Thyroid gland (tissue), 4 donors: ENCODE results near the gene VWA3A. TPM values are rescaled to one million over a fixed set of nuclear protein-coding genes. Genes with fewer than 3 reads are reported as not detected.
A peak's percentile ranks its signal among the peaks of the same experiment; 100 is the strongest.

ENCODE experiments used
- DNase-seq, 2 donors: peaks; one replicate each; pipeline ENCODE4 v3.0.0-alpha.2; 2019
- H3K27ac ChIP-seq, 3 donors: fragments of 200-600 bp; sonication (generic); 1 replicate in 2 of 3; 2 replicates in 1 of 3; pipeline ENCODE4 v1.5.1; 2016 to 2019; ENCODE audit warnings: mild to moderate bottlenecking in 1 of 3, moderate library complexity in 1 of 3
- H3K27me3 ChIP-seq: fragments of 200-600 bp; sonication (generic); one replicate; pipeline ENCODE4 v1.5.1; 2019
- H3K36me3 ChIP-seq, 2 donors: fragments of 200-600 bp; sonication (generic); one replicate each; pipeline ENCODE4 v1.5.1; 2016 to 2019
- H3K4me1 ChIP-seq, 2 donors: fragments of 200-600 bp; sonication (generic); one replicate each; pipeline ENCODE4 v1.5.1; 2017 to 2019
- H3K4me3 ChIP-seq, 3 donors: fragments of 200-600 bp; sonication (generic); replicated peaks in 1 of 3; 1 replicate in 2 of 3; 2 replicates in 1 of 3; pipeline ENCODE4 v1.5.1; 2016; ENCODE audit warnings: mild to moderate bottlenecking in 1 of 3
- H3K9me3 ChIP-seq: fragments of 200-600 bp; sonication (generic); one replicate; pipeline ENCODE4 v1.5.1; 2017
- POLR2A ChIP-seq, 2 donors: fragments of 450-650 bp; IDR thresholded peaks; one replicate each; pipeline ENCODE4 v1.6.1; 2017; ENCODE audit warnings: antibody characterized with exemption in 2 of 2, mild to moderate bottlenecking in 2 of 2, moderate library complexity in 1 of 2
- WGBS, 2 donors: methylation state at CpG; one replicate each; pipeline ENCODE4 v1.1.5; 2017; 5-methylcytosine and 5-hydroxymethylcytosine counted together
- intact Hi-C: fragments of 100-400 bp; cut with DNase I; formaldehyde crosslinking; loops from one replicate; pipeline ENCODE4 v1.15.1; 2023
- total RNA-seq, 4 donors: library from RNA; depleted of rRNA; stranded (reverse); fragments of >200 nt; gene quantifications; one replicate each; pipeline ENCODE4 v1.2.3, GENCODE V29; 2016
- TF ChIP-seq, protein P1 (sequence below), 6 experiments: fragments of 200-600 bp in 3 of 6; fragments of 450-650 bp in 3 of 6; sonication (generic) in 3 of 6; IDR thresholded peaks; one replicate each; pipeline ENCODE4 v1.5.1; 2016 to 2019; ENCODE audit warnings: antibody characterized with exemption in 6 of 6, mild to moderate bottlenecking in 2 of 6, inconsistent platforms in 1 of 6, moderate library complexity in 1 of 6

VWA3A gene
- total RNA-seq, 4 donors from 2014 or later = 0.56 TPM; not detected in 3

DNA sequence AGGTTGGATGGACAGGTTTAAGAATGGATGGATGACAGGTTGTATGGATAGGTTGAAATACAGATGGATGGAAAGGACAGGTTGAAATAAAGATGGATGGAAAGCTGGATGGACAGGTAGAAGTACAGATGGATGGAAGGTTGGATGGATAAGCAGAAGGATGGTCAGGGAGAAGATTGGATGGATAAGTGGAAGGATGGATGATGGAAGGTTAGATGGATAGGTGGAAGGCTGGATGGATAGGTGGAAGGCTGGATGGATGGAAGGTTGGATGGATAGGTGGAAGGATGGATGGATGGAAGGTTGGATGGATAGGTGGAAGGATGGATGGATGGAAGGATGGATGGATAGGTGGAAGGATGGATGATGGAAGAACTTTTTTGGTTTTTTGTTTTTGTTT is 69.1 kb downstream of the VWA3A start:
- Histone ChIP-seq H3K4me3 (no peak overlapping the region), H3K9me3 (no peaks in the 10 kb centered on the region), H3K36me3 (no peaks in the 10 kb centered on the region), H3K27ac (no peak overlapping the region), H3K27me3 (no peaks in the 10 kb centered on the region), H3K4me1 (peaks cover 0 to 7% of the 10 kb centered on the region in 2 donors)
- no peak for DNase-seq
- TF ChIP-seq, protein P1, sequence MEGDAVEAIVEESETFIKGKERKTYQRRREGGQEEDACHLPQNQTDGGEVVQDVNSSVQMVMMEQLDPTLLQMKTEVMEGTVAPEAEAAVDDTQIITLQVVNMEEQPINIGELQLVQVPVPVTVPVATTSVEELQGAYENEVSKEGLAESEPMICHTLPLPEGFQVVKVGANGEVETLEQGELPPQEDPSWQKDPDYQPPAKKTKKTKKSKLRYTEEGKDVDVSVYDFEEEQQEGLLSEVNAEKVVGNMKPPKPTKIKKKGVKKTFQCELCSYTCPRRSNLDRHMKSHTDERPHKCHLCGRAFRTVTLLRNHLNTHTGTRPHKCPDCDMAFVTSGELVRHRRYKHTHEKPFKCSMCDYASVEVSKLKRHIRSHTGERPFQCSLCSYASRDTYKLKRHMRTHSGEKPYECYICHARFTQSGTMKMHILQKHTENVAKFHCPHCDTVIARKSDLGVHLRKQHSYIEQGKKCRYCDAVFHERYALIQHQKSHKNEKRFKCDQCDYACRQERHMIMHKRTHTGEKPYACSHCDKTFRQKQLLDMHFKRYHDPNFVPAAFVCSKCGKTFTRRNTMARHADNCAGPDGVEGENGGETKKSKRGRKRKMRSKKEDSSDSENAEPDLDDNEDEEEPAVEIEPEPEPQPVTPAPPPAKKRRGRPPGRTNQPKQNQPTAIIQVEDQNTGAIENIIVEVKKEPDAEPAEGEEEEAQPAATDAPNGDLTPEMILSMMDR (IDR thresholded peaks at IDR 0.05) = no peak
- no peak for TF ChIP-seq POLR2A (IDR thresholded peaks at IDR 0.05)
- intact Hi-C loops = no loop called here

DNA sequence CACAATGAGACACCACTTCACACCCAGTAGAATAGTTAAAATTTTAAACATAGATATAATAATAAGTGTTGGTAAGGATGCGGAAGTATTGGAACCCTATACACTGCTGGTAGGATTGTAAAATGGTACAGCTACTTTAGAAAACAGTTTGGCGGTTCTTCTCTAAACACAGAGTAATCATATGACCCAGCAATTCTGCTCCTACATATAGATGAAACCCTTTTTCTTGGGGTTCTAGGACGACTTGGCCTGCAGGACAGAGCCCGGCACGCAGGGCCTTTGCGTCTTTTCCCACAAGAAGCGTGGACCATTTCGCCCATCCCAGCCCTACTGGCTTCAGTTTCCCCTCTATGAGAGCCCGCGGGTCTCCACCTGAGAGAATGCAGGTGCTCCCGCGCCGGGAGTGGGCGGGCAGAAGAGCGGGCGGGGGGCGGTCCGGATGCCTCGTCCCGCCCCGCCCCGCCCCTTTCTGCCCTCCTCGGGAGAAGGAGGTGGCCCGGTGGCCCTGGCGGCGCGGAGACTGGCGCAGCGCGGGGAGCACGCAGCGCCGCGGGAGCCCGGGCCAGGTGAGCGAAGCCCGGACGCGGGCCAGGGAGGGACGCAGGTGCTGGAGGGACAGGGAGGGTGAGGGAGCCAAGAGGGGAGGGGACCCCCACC is 69.8 kb downstream of the VWA3A start, which contains the start of gene SDR42E2:
Gene SDR42E2 (plus strand): TSS at position 508 of the 657 bp plus-strand sequence. CDS start 3,077 bp downstream, outside the sequence.
- 8 to 11% methylated on average over 20 to 22 of the region's 40 CpGs for WGBS, 2 donors
- H3K9me3 ChIP-seq = no peaks in the 10 kb centered on the region
- no peaks in the 10 kb centered on the region for H3K36me3 ChIP-seq
- H3K27ac ChIP-seq = no peak within 1 kb of the TSS
- H3K27me3 ChIP-seq = no peaks in the 10 kb centered on the region
- H3K4me1 ChIP-seq = peaks cover 0 to 7% of the 10 kb centered on the region in 2 donors
- TF ChIP-seq, protein P1 (IDR thresholded peaks at IDR 0.05) = no peak
- TF ChIP-seq POLR2A (IDR thresholded peaks at IDR 0.05) = no peak
- DNase-seq = peak; percentile 34 to 37
- no peak within 1 kb of the TSS for H3K4me3 ChIP-seq
- intact Hi-C loops = no loop called here

DNA sequence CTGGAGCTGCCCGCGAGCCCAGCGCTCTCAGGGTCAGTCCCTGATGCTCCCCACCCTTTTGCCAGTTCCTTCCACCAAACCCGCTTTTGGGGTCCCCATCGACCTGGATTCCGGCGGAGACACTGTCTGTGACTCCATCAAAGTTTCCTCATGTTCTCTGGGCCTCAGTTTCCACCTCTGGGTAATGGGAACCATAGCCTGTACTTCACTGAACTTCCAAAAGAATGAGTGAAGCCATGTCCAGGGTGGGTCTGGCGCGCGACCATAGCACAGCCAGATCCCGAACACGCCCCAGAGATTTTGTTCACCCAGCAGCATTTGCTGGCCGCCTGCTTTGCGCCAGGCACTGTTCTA is 70.3 kb downstream of the VWA3A start:
- TF ChIP-seq, protein P1 (IDR thresholded peaks at IDR 0.05) = no peak
- TF ChIP-seq POLR2A (IDR thresholded peaks at IDR 0.05) = no peak
- H3K4me3 ChIP-seq = no peak overlapping the region

DNA sequence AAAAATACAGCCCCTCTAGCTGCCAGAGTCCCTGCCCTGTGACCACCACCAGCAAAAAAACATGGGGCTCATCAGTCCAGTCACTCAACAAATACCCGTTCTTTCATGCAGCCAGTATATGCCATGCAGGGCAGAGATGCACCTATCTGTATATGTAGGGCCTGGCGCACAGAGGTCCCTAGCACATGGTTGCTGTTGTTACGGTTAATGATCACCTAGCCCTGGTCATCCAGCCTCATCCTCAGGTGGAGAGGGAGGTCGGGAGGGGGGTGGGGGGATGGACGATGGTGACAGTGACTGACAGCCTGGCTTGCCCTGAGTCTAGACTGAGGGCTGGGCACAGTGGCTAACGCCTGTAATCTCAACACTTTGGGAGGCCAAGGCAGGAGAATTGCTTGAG is 71.5 kb downstream of the VWA3A start:
- Histone ChIP-seq H3K4me1 (peaks cover 0 to 7% of the 10 kb centered on the region in 2 donors), H3K9me3 (no peaks in the 10 kb centered on the region), H3K36me3 (no peaks in the 10 kb centered on the region), H3K4me3 (no peak overlapping the region), H3K27ac (no peak overlapping the region), H3K27me3 (no peaks in the 10 kb centered on the region)
- DNase-seq = no peak
- intact Hi-C loops = no loop called here
- TF ChIP-seq, protein P1 (IDR thresholded peaks at IDR 0.05) = no peak
- TF ChIP-seq POLR2A (IDR thresholded peaks at IDR 0.05) = no peak
- 75 to 80% methylated on average over 6 of the region's 6 CpGs for WGBS, 2 donors

More for the DNA sequence above, 70.3 kb downstream of the VWA3A start:
- DNase-seq = no peak
- Histone ChIP-seq H3K36me3 (no peaks in the 10 kb centered on the region), H3K27me3 (no peaks in the 10 kb centered on the region), H3K4me1 (peaks cover 0 to 7% of the 10 kb centered on the region in 2 donors), H3K9me3 (no peaks in the 10 kb centered on the region), H3K27ac (no peak overlapping the region)
- intact Hi-C loops = no loop called here
- WGBS, 2 donors = 34 to 51% methylated on average over 11 to 14 of the region's 14 CpGs

DNA sequence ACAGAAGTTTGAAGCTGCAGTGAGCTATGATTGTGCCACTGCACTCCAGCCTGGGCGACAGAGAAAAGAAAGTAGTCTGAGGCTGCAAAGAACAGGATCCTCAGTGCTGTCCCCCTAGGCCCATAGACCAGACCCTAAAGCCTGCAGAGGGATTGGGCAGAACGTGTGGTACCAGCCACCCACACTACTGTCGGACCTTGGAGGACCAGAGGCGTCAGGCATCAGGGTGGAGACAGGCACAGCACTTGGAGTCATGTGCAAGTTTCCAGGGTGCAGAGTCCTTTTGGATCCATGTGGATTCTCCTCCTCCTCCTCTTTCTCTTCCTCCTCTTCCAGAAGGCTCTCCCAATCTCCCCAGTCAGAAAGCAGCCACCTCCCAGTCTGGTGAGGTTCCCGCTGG is 72.1 kb downstream of the VWA3A start:
- no peaks in the 10 kb centered on the region for H3K27me3 ChIP-seq
- no peaks in the 10 kb centered on the region for H3K36me3 ChIP-seq
- DNase-seq = no peak
- TF ChIP-seq POLR2A (IDR thresholded peaks at IDR 0.05) = no peak
- TF ChIP-seq, protein P1 (IDR thresholded peaks at IDR 0.05) = no peak
- intact Hi-C loops = no loop called here
- peaks cover 0 to 7% of the 10 kb centered on the region in 2 donors for H3K4me1 ChIP-seq
- no peak overlapping the region for H3K4me3 ChIP-seq
- WGBS, 2 donors = 92 to 93% methylated on average over 4 to 5 of the region's 5 CpGs
- H3K27ac ChIP-seq = no peak overlapping the region
- no peaks in the 10 kb centered on the region for H3K9me3 ChIP-seq
